ENCODE data around the gene F2R. TPM values are rescaled to one million over a fixed set of nuclear protein-coding genes. Genes with fewer than 3 reads are reported as not detected.

Gene F2R
- polyA plus RNA-seq, 1 donor (not counting 4 experiments of a cell fraction or from before 2014, with no cell fraction given), result 56.8 TPM

DNA sequence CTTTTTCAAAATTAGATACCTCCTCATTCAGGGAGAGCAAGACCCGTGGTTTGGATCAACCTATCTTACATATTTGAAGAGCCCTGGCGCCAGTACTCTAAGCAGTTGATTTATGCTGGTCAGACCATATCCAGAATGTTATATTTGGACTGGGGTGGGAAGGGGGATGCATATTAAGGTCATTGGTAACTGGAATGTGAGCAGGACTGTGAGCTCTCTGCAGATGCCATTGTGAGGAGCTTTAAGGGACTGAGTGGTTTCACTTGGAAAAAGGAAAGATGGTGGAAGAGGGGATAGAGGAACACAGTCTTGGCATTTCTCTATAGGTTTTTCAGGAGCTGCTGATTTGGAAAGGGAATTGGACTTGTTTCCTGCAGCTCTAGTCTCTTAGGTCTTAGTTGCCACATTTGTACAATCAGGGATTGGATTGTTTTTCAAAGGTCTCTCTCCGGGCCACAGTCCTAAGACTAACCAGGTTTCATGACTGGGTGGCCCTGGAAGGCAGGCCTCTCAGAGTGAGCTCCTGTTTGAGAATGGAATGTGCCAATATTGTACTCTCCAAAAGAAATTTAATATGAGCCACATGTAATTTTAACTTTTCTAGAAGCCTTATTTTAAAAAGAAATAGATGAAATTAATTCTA, 25.8 kb upstream of the F2R start:
- TF ChIP-seq, protein P1, sequence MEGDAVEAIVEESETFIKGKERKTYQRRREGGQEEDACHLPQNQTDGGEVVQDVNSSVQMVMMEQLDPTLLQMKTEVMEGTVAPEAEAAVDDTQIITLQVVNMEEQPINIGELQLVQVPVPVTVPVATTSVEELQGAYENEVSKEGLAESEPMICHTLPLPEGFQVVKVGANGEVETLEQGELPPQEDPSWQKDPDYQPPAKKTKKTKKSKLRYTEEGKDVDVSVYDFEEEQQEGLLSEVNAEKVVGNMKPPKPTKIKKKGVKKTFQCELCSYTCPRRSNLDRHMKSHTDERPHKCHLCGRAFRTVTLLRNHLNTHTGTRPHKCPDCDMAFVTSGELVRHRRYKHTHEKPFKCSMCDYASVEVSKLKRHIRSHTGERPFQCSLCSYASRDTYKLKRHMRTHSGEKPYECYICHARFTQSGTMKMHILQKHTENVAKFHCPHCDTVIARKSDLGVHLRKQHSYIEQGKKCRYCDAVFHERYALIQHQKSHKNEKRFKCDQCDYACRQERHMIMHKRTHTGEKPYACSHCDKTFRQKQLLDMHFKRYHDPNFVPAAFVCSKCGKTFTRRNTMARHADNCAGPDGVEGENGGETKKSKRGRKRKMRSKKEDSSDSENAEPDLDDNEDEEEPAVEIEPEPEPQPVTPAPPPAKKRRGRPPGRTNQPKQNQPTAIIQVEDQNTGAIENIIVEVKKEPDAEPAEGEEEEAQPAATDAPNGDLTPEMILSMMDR (optimal IDR thresholded peaks at IDR 0.05 in 1 of 3, IDR thresholded peaks at IDR 0.05 in 1 of 3, conservative IDR thresholded peaks at IDR 0.05 in 1 of 3; ENCODE audit: extremely low read depth in 1 of 3, insufficient read depth in 2 of 3, low read length in 3 of 3), result no peak
- TF ChIP-seq EZH2 (IDR thresholded peaks at IDR 0.05; ENCODE audit: low read length), result no peak
- Histone ChIP-seq H3K27me3 (ENCODE audit: control insufficient read depth, extremely low read depth, insufficient read depth, low read length) (no peaks in the 10 kb centered on the region), H3K36me3 (ENCODE audit: control insufficient read depth in 2 of 2, extremely low read depth in 1 of 2, insufficient read depth in 2 of 2, low read length in 2 of 2) (no peaks in the 10 kb centered on the region), H3K9me3 (ENCODE audit: control insufficient read depth, low read depth, low read length) (no peaks in the 10 kb centered on the region), H2AFZ (ENCODE audit: control insufficient read depth, low read length) (peak overlapping the region; percentile 50), H3K9ac (ENCODE audit: control insufficient read depth, extremely low read depth, insufficient read depth, low read length) (no peak overlapping the region), H3K4me2 (ENCODE audit: control insufficient read depth, extremely low read depth, insufficient read depth, low read depth, low read length) (no peak overlapping the region), H3K4me1 (ENCODE audit: control insufficient read depth, extremely low read depth, insufficient read depth, low read length) (peaks cover 38% of the 10 kb centered on the region), H4K20me1 (ENCODE audit: control insufficient read depth, extremely low read depth, insufficient read depth, low read length) (no peaks in the 10 kb centered on the region), H3K9me1 (ENCODE audit: control insufficient read depth, extremely low read depth, insufficient read depth, low read length) (no peaks in the 10 kb centered on the region), H3K27ac (ENCODE audit: control insufficient read depth, insufficient read depth, low read length) (peak overlapping the region; percentile 73), H3K79me2 (ENCODE audit: control insufficient read depth, insufficient read depth, low read length) (no peaks in the 10 kb centered on the region), H3K4me3 (ENCODE audit: control insufficient read depth in 2 of 3, extremely low read depth in 1 of 3, insufficient read depth in 2 of 3, low read depth in 1 of 3, low read length in 3 of 3) (no peak overlapping the region)
- dilution Hi-C loops (cut with MboI; ENCODE audit: extremely low pct_ligation_motif_present, low sequenced_read_pairs), result no loop called here
- FAIRE-seq (peak; percentile 71), DNase-seq (ENCODE audit: low read depth, low spot score) (no peak)

GRCh38 chr5:76690704-76691466, 25.0 kb upstream of the F2R start:
- no peak for FAIRE-seq

More at GRCh38 chr5:76690704-76691466, 25.0 kb upstream of the F2R start:
- dilution Hi-C loops (cut with MboI; ENCODE audit: extremely low pct_ligation_motif_present, low sequenced_read_pairs), result no loop called here
- Histone ChIP-seq H3K36me3 (ENCODE audit: control insufficient read depth in 2 of 2, extremely low read depth in 1 of 2, insufficient read depth in 2 of 2, low read length in 2 of 2) (no peaks in the 10 kb centered on the region), H3K9me3 (ENCODE audit: control insufficient read depth, low read depth, low read length) (no peaks in the 10 kb centered on the region), H3K79me2 (ENCODE audit: control insufficient read depth, insufficient read depth, low read length) (no peaks in the 10 kb centered on the region), H2AFZ (ENCODE audit: control insufficient read depth, low read length) (no peak overlapping the region), H4K20me1 (ENCODE audit: control insufficient read depth, extremely low read depth, insufficient read depth, low read length) (no peaks in the 10 kb centered on the region), H3K4me2 (ENCODE audit: control insufficient read depth, extremely low read depth, insufficient read depth, low read depth, low read length) (no peak overlapping the region), H3K27ac (ENCODE audit: control insufficient read depth, insufficient read depth, low read length) (no peak overlapping the region), H3K4me1 (ENCODE audit: control insufficient read depth, extremely low read depth, insufficient read depth, low read length) (peaks cover 38% of the 10 kb centered on the region), H3K9me1 (ENCODE audit: control insufficient read depth, extremely low read depth, insufficient read depth, low read length) (no peaks in the 10 kb centered on the region), H3K27me3 (ENCODE audit: control insufficient read depth, extremely low read depth, insufficient read depth, low read length) (no peaks in the 10 kb centered on the region), H3K4me3 (ENCODE audit: control insufficient read depth in 2 of 3, extremely low read depth in 1 of 3, insufficient read depth in 2 of 3, low read depth in 1 of 3, low read length in 3 of 3) (no peak overlapping the region), H3K9ac (ENCODE audit: control insufficient read depth, extremely low read depth, insufficient read depth, low read length) (no peak overlapping the region)
- no peak for DNase-seq (ENCODE audit: low read depth, low spot score)
- TF ChIP-seq, protein P1 (optimal IDR thresholded peaks at IDR 0.05 in 1 of 3, IDR thresholded peaks at IDR 0.05 in 1 of 3, conservative IDR thresholded peaks at IDR 0.05 in 1 of 3; ENCODE audit: extremely low read depth in 1 of 3, insufficient read depth in 2 of 3, low read length in 3 of 3), result no peak
- no peak for TF ChIP-seq EZH2 (IDR thresholded peaks at IDR 0.05; ENCODE audit: low read length)

Data from keratinocyte (primary cell).